NCI-H345 treated with DMSO at 0.1 percent for 48 hours (cell line): Measurements from ENCODE around the gene STRN4.

Source experiments
- DNase-seq: peaks from one replicate; lab custom pipeline; 2025; ENCODE audit not compliant: unreplicated experiment; lab: John Stamatoyannopoulos, UW

STRN4 gene

GRCh38 chr19:46674416-46675178, 71.7 kb downstream of the STRN4 start:
- no peak for DNase-seq

GRCh38 chr19:46670813-46671212, 75.4 kb downstream of the STRN4 start:
- no peak for DNase-seq
